LHCN-M2 (cell line): Measurements from ENCODE around the gene PRPSAP1. TPM values are rescaled to one million over a fixed set of nuclear protein-coding genes. Genes with fewer than 3 reads are reported as not detected.

Source experiments
- DNase-seq: peaks from one replicate; pipeline ENCODE4 v3.0.0-alpha.2; 2012; ENCODE audit warnings: low read depth
- polyA plus RNA-seq: library from polyadenylated mRNA; unstranded; fragments of >200 nt; gene quantifications from one replicate; pipeline ENCODE4 v1.2.1, GENCODE V29; 2012; ENCODE audit warnings: missing spikeins
- total RNA-seq: library from RNA; depleted of rRNA; stranded (reverse); fragments of >200 nt; gene quantifications from 2 replicates; pipeline ENCODE4 v1.2.3, GENCODE V29; 2014; rRNA removed

Gene PRPSAP1, protein sequence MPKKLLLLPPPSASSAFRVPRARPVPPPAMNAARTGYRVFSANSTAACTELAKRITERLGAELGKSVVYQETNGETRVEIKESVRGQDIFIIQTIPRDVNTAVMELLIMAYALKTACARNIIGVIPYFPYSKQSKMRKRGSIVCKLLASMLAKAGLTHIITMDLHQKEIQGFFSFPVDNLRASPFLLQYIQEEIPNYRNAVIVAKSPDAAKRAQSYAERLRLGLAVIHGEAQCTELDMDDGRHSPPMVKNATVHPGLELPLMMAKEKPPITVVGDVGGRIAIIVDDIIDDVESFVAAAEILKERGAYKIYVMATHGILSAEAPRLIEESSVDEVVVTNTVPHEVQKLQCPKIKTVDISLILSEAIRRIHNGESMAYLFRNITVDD
- 35.6 and 47.8 TPM in 2 replicates for total RNA-seq
- polyA plus RNA-seq, result 31.0 TPM

- DNase-seq, result peak; percentile 91
These were observed at the start of gene PRPSAP1 for GRCh38 chr17:76353599-76354316. PRPSAP1 (minus strand) TSS chr17:76353916; CDS start chr17:76353703, 213 bp downstream.

DNA sequence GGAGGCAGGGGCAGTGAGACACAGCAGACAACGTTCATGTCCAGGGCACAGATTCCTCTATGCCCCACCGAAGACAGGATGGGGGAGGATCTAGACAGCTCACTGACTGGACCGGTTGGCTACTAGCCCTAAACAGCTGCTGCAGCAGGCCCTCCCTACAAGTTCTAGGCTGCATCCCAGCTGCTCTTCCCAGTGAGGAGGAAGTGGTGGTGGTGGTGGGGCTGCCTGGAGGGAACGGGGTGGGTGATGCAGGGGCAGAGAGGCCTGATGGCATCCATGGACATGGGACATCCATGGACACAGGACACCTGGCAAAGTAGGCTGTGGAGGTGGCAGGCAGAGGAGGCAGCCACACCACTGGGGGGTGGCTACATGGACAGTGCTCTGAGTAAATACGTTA lies 49.0 kb upstream of the PRPSAP1 start:
- DNase-seq, result peak; percentile 41

- no peak for DNase-seq
These were observed 45.8 kb upstream of the PRPSAP1 start for GRCh38 chr17:76399175-76400172.

DNA sequence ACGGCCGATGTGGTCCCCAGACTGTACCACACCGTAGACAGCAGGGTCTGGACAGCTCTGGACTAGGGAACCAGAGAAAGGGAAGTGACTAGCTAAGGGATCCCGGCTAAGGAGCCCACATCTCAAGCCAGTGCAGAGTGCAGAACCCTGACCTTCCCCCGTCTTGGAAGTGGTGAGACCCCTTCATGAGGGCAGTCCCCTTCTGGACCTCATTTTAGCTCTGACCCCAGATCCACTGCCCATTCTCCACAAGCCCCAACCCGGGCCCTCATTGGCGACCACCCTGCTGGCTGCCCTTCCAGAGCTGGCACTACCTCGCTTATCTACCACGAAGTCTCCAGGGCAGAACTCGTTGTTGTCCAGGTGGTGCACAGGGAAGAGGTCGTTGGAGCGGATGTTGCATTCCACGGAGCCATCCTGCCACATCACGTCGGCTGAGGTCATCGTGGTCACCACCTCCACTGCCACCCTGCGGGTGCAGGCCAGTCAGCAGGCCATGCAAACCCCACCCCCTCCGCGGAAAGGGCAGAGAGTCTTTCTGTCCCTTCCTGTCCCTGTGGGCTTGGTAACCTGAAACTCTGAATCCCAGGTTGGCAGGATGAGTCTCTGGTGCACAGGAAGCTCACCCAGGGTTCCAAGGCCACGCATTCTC lies 44.9 kb upstream of the PRPSAP1 start:
- DNase-seq, result no peak

DNA sequence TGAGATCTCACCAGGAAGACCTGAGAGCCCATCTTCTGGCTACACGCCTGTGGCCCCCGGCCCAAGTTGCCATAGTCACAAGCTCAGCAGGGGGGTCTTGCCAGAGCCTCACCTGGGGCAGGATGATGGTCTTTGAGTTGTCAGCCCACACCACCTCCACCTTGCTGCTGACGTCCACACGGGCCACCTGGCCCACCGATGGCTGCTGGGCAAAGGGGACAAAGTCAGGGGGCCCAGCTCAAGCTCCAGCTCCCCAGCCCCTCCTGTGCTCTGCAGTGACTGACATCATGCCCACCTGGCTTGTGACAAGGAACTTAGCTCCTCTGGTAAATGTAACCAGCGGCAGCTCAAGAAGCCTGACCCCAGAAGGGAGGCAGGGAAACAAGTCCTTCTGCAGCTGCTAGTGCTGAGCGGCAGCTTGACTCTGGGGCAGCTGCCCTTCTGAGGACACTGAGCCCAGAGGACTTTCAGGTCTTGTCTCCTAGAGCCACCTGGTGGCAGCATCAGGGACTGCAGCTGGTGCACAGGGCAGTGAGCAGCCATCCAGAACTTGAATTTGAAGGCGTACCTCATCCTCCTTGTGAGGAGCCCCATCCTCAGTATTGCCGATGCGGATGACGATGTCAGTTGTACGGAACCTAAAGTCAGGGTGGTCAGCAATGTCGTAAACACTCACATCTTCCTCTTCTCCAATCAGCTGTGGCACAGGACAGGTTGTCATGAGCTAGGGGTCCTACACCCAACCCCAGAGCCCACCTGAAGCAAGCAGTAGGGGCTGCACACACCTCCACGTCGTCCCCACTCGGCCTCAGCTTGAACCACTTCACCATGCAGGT lies 44.2 kb upstream of the PRPSAP1 start:
- peak; percentile 93 for DNase-seq

DNA sequence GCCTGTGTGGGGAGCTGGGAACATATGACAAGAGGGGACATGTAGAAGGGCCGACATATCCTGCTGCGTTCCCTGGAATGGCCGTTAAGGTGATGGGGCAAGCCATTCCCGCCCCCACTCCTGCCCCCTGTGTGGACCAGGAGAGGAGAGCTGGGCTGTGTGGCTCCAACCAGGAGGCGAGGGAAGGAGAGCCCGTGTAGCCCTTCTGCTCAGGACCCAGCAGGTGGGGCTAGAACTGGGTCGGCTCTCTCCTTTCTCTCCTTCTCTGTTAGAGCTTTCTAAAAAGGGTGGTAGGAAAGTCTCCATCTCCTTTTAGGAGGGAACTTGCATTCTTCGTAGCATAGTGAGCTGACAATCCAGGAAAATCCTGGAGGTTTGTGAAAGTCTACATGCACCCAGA lies 43.5 kb upstream of the PRPSAP1 start:
- DNase-seq, result no peak

- no peak for DNase-seq
These were observed 42.3 kb upstream of the PRPSAP1 start for GRCh38 chr17:76395980-76396379.

DNA sequence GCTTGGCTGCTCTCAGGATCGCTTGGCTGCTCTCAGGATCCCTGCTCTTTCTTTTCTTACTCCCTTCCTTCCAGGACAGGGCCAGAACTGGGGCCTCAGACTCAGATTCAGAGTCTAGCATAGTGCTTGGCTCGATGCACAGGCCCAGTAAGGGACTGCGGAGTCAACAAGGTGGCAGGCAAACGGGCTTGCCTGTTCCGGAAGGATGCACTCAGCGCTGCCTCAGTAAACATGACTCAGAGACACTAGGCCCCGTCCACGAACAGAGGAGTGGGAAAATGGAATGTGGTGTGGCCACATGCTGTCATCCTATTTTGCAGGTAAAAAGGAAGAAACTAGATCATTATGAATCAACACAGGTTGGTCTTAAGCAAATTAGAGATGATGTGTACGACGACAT lies 40.5 kb upstream of the PRPSAP1 start:
- DNase-seq, result no peak

GRCh38 chr17:76391200-76391715 lies 37.5 kb upstream of the PRPSAP1 start:
- no peak for DNase-seq

DNA sequence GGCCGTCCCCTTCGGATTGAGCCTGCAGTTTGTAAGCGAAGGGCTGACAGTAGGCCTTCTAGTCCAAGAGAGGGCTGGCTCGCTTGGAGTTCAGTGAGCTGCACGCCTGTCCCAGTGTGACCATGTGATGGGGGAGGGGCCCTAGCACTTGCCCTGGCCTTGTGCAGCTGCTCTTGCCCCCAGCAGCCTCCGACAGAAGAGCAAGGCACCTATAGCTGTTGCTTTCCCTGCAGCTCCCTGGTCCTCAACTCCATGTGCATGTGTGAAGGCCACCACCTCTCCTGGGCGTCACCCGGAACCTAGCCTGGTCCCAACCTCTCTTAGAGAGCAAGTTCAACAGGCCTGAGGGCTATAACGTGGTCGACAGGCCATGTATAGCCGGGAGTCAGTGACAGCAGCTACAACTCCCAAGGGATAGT lies 36.3 kb upstream of the PRPSAP1 start:
- no peak for DNase-seq

GRCh38 chr17:76388966-76389888 lies 35.5 kb upstream of the PRPSAP1 start:
- DNase-seq, result no peak

DNA sequence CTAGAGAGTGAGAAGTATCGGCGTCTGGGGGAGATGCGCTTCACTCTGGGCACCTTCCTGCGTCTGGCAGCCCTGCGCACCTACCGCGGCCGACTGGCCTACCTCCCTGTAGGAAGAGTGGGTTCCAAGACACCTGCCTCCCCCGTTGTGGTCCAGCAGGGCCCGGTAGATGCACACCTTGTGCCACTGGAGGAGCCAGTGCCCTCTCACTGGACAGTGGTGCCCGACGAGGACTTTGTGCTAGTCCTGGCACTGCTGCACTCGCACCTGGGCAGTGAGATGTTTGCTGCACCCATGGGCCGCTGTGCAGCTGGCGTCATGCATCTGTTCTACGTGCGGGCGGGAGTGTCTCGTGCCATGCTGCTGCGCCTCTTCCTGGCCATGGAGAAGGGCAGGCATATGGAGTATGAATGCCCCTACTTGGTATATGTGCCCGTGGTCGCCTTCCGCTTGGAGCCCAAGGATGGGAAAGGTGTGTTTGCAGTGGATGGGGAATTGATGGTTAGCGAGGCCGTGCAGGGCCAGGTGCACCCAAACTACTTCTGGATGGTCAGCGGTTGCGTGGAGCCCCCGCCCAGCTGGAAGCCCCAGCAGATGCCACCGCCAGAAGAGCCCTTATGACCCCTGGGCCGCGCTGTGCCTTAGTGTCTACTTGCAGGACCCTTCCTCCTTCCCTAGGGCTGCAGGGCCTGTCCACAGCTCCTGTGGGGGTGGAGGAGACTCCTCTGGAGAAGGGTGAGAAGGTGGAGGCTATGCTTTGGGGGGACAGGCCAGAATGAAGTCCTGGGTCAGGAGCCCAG lies 33.5 kb upstream of the PRPSAP1 start:
- no peak for DNase-seq

DNA sequence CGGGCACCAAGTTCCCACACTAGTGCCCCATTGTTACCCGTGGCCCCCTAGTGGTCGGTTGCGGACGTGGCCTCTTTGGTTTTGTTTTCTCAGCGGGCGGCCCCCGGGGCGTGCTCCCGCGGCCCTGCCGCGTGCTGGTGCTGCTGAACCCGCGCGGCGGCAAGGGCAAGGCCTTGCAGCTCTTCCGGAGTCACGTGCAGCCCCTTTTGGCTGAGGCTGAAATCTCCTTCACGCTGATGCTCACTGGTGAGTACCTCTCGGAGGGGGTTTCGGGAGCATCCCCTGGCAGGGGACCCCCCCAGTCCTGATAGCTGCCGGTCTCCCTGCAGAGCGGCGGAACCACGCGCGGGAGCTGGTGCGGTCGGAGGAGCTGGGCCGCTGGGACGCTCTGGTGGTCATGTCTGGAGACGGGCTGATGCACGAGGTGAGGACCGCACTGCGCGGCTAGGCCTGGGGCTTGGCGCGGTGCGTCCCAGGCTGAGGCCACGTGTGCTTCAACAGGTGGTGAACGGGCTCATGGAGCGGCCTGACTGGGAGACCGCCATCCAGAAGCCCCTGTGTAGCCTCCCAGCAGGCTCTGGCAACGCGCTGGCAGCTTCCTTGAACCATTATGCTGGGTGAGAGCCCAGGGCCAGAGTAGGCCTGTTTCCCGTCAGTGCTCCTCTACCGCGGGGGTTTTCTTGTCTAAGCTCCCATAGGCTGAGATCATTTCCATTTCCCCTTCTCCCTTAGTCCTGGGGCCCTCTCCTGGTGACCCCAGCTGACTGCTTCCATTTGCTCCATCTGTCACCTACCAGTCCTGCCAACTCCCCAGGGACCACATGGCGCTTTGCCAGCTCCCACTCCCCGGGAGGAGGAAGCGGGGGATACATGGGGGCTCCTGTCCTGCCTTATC lies 32.4 kb upstream of the PRPSAP1 start:
- peak; percentile 78 for DNase-seq

DNA sequence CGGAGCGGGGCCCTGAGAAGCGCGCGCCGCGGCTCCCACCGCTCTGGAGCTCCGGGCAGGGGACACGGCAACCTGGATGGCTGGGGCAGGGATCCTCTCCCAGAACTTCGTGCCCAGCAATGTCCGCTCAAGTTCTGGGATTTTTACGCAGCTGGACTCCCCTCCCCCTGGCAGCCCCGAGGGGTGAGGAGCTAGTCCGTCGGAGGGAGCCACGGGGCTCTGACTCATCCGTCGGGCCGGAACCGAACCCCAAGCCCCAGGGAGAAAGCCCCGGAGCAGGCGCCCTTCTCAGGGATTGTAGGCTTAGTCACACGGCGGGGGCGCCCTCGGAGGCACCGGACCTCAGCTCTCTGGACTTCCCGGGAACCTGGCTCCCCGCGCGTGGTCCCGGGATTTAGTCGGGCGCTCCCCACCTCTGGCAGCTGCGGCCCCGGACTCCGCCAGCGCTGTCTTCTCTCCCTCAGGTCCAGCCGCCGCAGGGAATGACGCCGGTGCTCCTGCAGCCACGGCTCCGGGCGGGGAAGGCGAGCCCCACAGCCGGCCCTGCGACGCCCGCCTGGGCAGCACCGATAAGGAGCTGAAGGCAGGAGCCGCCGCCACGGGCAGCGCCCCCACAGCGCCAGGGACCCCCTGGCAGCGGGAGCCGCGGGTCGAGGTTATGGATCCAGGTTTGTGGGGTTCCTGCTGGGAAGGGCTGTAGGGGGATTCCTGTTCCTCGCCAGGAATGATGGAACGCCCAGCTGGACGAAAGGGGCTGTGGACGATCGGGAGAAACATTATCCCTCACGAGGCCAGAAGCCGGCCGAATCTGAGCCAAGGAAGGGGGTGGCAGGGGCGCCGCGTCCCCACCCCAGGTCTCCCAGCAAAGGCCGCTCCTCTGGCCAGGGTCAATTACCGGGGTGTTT lies 31.5 kb upstream of the PRPSAP1 start:
- peak; percentile 67 for DNase-seq

- DNase-seq, result peak; percentile 78
These were observed 30.7 kb upstream of the PRPSAP1 start, which contains the start of gene SPHK1 for GRCh38 chr17:76384222-76384986. SPHK1 (plus strand) TSS chr17:76384609; CDS start chr17:76385645, 1,036 bp downstream.
